ENCODE results near the gene ARL5A.
"Not testable (repeated sequence)": the region's sequence is repeated elsewhere in the genome, so short reads cannot be mapped to it uniquely, and the experiment has no call there.

The ARL5A gene

DNA sequence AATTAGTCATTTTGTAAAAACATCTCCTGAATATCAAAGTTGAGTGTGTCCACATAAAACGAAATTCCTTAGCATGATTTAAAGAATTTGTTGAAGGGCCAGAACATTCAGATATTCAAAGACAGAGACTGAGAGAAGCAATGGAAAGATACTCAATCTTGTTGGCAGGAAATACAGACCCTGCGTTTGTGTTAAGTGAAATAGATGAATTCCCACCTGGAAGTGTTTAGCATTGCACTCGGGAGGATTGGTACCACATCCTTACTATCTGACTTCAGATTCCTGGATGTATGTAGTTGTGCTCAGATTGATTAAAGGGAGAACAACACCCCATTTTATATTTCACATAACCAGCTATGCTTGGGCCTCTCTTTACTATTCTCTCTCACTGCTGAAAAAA is 9.7 kb upstream of the ARL5A start:
- no peak for DNase-seq

DNA sequence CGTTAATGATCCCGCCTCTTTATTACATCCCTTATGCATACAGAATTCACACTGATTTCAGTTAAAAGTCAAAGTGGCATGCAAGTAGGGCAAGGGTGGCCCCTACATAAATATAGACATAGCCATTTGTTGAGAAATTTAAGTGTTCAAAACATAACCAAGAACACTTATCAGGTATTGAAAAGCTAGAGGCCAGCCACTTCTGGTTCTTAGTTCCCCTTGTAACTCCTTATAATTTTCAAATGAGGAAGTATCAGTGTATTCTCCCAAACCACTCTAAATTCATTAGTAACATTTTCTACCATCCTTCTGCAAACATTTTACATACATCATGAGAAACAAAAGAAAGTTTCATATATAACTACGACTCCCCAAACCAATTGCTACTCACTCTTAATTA is 5.8 kb upstream of the ARL5A start:
- no peak for DNase-seq

DNA sequence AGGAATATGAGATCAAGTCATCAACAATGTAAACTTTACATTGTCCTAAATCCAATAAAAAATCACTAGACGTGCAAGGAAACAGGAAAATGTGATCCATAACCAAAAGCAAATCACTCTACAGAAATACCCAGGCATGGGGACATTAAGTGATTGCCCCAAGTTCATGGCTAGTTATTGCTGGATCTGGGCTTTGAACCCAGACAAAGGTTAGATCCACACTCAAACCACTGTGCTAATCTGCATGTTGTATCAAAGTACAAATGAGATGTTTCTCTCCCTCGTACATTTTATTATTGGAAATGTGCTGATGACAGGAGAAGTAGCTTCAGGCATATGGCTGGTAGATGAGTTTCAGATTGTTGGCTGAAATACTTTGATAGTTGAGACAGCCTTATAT is 2.7 kb upstream of the ARL5A start:
- no peak for DNase-seq

DNA sequence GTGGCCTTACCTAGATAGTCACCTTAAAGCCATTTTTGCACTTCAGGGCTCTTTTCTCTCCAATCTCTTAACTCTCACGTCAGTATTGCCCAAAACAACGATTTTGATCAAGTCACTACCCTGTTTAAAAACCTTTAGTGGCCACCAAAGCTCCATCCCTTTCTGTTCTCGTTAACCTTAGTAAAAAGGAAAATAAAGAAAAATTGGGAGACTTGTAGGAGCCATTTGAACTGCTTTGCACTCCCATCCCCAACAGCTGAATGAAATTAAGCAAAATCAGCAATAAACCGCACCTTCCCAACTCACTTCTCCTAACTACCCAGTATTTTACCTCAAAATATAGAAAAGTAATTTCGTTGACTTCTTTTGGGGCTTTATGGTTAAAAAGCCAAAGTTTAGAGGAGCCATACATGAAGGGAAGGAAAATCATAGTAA is 686 bp upstream of the ARL5A start:
- no peak for DNase-seq

DNA sequence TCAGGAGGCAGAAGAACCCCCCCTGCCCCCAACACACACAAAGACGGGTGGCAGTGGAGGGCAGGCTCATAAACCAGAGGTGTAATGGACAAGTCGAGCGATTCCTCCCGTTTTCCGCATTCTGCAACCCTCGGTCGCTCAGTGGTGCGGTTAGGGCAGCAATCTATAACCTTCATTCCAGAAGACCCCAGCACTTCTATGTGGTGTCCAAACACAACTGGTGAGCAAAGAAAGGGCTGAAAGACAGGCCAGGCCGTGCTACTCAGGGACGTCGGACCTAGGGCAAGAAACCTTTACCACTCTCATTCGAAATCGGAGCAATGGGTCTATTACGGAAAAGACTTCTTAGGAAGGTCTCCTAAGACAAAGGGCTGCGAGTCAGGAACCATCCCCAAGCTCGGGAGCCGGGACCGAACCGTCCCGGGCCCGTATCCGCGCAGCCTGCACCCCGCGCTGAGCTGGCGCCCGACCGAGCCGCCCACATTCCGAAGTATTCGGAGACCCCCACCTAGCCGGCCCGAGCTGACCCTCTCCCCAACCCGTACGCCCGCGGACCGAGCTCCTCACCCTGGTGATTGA is 568 bp downstream of the ARL5A start:
- DNase-seq = peak; percentile 25

DNA sequence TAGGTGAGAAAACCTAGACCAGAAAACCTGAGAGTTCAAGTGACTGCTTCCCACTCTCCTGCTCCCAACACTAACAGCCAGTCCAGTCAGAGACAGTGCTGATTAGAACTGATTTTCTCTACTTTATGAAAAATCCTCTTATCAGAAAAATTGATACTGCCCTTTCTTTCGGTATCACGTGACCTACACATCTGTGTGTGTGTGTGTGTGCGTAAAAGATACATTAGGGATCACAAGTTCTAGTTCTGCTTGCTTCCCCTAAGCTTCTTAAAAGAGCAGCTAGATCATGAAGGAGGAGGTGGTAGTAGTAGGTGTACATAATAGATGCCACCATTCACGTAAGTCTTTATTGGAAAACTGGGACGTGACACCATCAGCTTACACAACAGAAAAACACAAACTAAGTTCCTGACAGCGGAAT is 1.5 kb downstream of the ARL5A start:
- no peak for DNase-seq

DNA sequence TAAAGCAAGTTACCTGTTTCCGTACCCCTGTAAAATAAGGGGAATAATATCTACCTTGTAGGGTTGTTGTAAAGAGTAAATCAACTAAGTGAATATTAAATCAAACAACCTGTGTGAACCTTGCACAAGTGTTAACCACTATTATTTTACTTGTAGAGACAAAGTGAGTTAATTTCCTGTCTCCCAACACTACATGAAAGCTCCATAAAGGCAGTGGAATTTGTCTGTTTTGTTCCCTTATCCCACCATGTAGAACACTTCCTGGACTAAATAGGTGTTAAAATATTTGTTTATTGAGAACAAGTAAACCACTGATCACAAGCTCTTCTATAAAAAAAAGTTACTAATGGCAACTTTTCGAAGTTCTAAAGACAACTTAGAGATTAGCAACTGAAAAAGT is 3.3 kb downstream of the ARL5A start:
- no peak for DNase-seq

DNA sequence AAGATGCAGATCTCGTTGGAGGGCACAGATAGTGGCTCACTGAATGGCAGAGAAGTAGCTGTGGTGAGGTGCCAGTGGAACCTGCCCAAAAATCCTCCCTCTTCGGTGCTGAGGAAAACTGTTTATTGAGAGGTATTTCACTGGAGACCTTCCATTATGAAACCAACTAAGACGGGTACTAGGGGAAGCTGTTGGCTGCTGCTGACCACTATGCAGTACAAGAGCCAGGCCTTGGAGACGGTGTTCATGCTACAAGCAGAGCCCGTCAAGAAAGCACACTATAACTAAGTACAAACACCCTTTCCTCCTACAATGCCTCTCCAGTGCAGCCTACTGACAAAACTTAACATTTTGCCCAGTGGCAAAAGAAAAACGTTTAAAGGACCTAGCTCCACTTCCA is 4.6 kb downstream of the ARL5A start:
- no peak for DNase-seq

DNA sequence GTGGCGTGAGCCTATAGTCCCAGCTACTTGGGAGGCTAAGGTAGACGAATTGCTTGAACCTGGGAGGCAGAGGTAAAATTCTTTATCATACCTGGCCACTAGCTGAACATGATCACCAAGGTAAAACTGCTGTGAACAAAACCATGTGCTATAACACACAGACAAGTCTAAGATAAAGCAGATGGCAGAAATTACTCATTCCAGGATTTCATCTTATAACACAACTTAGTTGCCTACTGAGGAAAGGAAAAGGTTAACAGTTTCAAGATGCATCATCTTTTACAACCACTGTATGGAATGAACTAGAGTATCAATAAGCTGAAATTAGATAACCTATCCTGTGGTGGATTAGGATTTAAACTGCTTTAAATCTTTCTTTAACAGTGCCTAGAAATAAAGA is 8.3 kb downstream of the ARL5A start:
- no peak for DNase-seq

DNA sequence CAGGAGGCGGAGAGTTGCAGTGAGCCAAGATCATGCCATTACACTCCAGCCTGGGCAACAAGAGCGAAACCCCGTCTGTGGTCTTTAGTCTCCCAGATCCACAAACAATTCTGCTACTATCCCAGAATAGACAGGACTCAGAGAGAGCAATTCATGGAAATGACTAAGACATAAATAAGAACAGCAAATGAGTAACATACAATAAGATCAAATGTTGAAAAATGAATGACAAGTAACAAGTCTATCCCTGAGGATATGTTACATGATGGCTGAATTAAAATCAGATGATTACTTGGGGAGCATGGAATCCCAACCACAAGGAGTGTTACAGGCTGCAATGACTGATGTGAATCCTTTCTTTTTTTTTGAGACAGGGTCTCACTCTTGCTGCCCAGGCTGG is 10.3 kb downstream of the ARL5A start:
- no peak for DNase-seq

DNA sequence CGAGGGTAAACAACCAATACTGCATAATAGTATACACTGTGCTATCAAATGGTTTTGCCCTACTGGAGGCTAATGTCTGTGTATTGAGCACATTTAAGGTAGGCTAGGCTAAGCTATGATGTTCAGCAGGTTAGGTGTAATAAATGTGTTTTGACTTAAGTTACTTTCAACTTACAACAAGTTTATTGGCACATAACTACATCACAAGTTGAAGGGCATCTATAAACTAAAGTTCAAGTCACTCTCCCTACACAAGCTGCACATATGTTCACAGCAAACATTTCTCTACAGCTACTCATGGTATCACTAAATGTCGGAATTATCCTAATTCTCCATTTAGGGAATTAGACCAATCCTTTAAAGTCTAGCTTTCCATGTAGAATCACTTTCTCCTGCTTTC is 11.4 kb downstream of the ARL5A start:
- DNase-seq = no peak

DNA sequence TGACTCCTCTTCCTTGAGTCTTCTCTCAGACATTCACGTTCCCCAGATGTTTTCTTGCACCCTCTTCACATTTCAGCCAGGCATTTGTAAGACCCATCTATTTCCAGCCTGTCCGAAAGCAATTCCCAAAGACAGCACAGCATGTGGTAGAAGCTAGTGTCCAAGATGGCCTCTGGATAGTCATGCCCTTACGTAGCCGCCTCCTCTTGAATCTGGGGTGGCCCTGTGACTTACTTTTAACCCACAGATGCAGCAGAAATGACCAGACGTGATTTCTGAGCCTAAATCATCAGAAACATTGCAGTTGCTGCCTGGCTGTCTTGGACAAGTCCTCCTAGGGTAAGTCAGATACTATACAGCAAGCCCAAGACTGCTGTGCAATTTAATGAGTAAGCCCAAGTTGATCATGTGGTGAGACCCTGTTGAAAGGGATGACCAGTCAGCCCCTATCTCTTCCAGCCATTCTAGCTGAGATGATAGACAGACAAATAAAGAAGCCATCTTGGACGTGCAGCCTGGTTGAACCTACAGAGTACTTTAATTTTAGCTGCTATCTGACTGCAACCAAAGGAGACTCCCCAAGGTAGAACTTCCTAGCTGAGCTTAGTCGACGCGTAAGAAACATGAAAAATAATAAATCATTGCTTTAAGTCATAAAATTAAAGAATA is 12.3 kb downstream of the ARL5A start:
- no peak for DNase-seq

DNA sequence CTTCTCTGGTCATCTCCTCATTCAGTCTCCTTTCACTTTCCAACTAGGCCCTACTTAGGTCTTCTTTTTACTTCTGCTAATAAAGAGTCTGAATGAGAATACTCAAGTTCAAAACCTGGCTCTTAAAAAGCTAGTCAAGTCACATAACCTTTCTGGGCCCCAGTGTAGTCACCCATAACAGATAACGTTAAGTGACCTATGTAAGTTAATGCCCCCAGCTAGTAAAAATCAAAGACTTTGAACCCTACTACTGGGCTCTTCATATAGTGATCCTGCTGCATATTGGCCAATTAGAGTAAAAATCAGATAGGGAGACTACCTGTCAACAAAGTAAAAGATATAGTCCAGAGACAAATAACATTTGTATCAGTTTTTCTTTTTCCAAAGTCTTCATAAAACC is 17.7 kb downstream of the ARL5A start:
- DNase-seq = no peak

DNA sequence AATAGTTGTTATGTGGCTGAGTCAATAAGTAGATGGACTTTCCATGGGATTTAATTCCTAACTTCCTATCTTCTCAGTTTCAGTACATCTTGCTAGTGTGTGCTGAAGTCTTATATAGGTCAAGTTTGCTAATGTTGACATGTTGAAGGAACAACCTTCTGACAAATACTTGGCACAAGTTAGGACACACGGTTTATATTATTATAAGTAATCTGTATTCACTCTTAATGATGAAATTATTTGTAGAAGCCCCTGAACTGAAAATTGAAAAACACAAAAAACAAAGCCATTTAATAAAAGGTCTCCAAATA is 19.2 kb downstream of the ARL5A start:
- DNase-seq = no peak

DNA sequence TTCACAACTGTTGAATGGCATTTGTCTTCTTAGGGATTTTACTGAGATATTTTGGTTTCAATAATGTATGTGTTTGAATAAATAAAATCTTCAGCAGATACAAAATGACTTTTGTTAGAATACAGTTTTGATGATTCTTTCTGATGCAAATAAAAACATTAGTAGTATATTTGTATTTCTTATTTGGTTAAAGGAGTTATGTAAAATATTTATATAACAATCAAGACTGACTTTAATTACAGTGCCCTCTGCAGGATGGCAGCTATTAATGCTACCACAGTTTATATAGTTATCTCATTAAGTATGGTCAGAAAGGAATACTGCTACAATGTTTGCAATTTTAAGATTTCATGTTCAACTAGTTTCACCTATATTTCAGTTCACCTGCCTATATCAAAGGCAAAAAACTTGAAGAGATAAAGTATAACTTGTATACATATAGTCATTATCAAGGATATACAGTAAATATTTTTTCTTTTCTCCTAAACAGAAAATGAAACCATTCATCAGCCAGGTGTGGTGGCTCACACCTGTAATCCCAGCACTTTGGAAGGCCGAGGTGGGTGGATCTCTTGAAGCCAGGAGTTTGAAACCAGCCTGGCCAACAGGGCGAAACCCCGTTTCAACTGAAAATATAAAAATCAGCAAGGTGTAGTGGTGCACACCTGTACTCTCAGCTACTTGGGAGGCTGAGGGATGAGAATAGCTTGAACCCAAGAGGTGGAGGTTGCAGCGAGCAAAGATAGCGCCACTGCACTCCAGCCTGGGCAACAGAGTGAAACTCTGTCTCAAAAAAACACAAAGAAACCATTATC is 19.8 kb downstream of the ARL5A start:
- no peak for DNase-seq

DNA sequence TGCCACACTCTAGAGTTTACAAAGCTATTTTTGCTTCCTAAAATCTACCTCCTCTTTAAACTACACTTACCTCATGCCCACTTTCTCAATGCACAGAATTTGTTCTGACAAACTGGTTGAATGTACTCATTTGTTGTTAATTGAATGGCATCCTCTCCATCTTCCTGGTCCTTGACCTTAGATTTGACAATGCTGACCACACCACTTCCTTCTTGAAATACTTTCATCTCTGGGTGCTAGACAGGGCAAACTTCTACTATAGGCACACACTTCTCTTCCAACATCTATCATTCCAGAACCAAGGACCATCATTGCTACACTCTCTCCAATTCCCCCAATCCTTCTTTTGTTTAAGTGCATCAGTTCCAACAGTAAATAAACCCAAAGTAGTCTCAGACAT is 22.3 kb downstream of the ARL5A start:
- no peak for DNase-seq

DNA sequence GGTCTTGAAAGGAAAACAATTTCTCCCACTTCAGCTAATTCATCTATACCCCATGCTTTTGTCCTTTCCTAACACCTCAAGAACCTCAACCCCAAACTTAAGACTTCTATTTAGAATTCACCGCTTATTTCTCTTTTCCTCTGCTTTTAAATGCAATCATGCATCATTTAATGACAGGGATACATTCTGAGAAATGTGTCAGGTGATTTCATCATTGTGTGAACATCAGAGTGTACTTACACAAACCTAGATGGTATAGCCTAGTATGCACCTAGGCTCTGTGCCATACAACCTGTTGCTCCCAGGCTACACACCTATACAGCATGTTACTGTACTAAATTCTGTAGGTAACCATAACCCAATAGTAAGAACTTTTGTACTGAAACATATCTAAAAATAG is 22.9 kb downstream of the ARL5A start:
- DNase-seq = no peak

DNA sequence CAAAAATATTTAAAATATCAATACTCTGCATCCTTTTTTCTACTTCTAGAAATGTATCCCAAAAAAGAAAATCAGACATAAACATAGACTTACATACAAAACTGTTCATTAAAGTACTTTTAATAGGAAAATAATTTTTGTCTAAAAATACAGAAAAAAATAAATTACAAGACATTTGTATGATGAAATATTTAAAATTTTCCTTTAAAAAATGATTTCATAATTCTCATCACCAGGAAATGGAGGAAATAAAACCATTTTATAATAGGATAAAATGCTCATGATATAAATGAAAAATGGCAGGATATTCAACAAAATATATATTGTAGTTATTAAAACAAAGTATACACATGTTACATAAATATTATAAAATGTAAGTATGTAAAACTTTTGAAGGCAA is 24.4 kb downstream of the ARL5A start:
- no peak for DNase-seq

DNA sequence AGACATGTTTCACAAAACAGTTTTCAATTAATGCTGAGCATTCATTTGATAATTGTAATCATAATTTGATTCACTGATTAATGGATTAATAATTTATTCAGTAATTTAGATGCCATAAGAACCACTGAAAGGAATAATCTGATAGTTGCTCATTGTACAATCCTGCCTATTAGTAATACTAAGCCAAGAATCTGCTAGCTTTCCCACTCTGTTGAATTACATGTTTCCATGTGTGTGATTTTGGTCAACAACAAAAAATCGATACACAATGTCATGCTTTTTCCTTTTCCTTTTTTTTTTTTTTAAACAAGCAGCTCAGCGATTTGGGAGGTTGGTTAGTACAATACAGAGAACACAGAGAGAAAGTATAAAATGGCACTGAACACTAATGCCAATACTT is 25.9 kb downstream of the ARL5A start:
- DNase-seq = no peak

DNA sequence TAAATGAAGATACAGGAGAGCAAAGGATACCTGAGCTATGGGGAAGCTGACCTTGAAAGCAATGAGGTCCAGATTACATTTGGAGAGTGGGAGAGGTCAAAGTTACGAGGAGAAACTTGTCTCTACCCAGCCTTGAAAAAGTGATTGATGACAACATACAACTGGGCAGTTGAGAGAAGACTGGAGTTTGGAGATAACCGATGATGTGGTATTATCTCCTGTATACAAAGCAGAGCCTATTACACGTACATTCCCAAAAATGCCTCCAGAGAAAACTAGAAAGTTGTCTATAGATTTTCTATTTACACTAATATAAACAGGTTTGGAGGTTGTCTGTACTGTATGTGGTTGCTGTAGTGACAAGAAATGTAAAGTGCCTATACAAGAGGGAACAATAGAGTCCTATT is 28.3 kb downstream of the ARL5A start:
- no peak for DNase-seq

DNA sequence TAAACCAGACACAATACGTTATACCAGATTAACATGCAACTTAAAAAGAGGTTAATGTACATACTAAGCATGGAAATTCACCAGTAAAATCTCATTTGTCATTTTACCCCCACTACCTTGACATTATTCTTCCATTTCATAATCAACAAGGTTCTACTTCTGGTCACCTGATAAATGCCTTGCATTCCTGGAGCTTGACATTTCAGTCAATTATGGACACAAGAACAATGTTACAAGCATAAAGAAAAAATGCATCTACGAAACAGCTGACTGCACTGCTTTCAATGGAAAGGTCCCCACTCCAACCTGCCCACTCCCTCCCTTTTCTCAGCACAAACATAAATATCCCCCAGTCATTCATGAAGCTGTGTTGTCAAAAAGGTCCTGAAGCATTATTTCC is 31.4 kb downstream of the ARL5A start:
- no peak for DNase-seq

DNA sequence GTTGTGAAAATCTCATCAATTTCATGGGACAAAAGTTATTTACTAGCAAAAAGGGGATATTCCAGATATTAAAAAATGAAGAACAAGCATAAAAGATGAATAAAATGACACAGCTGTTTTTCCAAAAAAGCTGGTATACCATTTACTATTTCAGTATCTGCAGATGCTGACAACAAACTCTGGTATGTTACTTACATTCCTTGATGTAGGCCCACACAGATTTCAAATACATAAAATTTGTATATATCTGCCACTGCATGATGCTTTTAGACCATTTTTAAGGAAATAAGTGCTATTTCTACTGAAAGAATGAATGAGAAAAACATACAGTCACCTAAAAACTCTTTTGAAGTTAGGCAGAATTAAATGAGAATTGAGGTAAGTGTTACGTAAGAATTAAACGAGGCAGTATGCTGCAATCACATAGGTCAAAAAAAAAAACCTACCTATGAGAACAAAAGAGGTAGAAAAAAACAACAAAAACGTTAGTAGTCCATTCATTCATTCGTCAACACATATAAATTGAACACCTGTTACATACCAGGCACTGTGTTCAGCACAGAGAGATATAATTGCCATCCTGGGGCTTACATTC is 32.5 kb downstream of the ARL5A start:
- DNase-seq = no peak

DNA sequence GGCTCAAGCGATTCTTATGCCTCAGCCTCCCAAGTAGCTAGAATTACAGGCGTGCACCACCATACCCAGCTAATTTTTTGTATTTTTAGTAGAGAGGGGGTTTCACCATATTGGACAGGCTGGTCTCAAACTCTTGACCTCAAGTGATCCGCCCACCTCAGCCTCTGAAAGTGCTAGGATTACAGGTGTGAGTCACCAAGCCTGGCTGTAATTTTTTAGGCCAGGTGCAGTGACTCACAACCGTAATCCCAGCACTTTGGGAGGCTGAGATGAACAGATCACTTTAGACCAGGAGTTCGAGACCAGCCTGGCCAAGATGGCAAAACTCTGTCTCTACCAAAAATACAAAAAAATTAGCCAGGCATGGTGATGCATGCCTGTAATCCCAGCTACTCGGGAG is 33.8 kb downstream of the ARL5A start:
- not testable (repeated sequence) for DNase-seq

DNA sequence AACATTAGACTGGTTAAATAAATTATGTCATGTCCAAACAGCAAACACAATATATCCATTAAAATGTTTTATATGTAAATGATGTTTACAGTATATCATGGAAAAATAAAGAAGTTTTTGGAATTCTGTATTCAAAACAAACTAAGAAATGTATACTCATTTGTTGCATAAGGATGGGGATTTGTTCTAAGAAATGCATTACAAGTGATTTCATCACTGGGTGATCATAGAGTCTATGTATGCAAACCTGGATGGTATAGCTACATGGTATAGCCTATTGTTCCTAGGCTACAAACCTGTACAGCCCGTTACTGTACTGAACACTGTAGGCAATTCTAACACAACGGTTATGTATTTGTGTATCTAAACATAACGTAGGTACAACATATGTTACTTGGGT is 35.1 kb downstream of the ARL5A start:
- no peak for DNase-seq
